ENCODE results near the gene SLC8B1.

The SLC8B1 gene

GRCh38 chr12:113266106-113266895 lies 68.6 kb downstream of the SLC8B1 start:
- DNase-seq (ENCODE audit: low read depth) = no peak
- no peak for TF ChIP-seq CTCF (IDR thresholded peaks at IDR 0.05; ENCODE audit: low read depth, low read length, missing control alignments)
- no peak overlapping the region for H3K4me3 ChIP-seq (ENCODE audit: low read depth, low read length)
- in situ Hi-C loops (cut with HindIII; ENCODE audit: low sequenced_read_pairs) = no loop called here

- H3K4me3 ChIP-seq (ENCODE audit: low read depth, low read length) = no peak overlapping the region
- no peak for DNase-seq (ENCODE audit: low read depth)
- in situ Hi-C loops (cut with HindIII; ENCODE audit: low sequenced_read_pairs) = no loop called here
- no peak for TF ChIP-seq CTCF (IDR thresholded peaks at IDR 0.05; ENCODE audit: low read depth, low read length, missing control alignments)
Measured at GRCh38 chr12:113263431-113263963, 71.4 kb downstream of the SLC8B1 start.

GRCh38 chr12:113262710-113263109 lies 72.2 kb downstream of the SLC8B1 start:
- TF ChIP-seq CTCF (IDR thresholded peaks at IDR 0.05; ENCODE audit: low read depth, low read length, missing control alignments) = no peak
- DNase-seq (ENCODE audit: low read depth) = no peak
- in situ Hi-C loops (cut with HindIII; ENCODE audit: low sequenced_read_pairs) = no loop called here
- no peak overlapping the region for H3K4me3 ChIP-seq (ENCODE audit: low read depth, low read length)

- H3K4me3 ChIP-seq (ENCODE audit: low read depth, low read length) = no peak overlapping the region
- no peak for TF ChIP-seq CTCF (IDR thresholded peaks at IDR 0.05; ENCODE audit: low read depth, low read length, missing control alignments)
- in situ Hi-C loops (cut with HindIII; ENCODE audit: low sequenced_read_pairs) = no loop called here
- DNase-seq (ENCODE audit: low read depth) = no peak
Measured at GRCh38 chr12:113261847-113262470, 73.0 kb downstream of the SLC8B1 start.

GRCh38 chr12:113260636-113261300 lies 74.1 kb downstream of the SLC8B1 start:
- DNase-seq (ENCODE audit: low read depth) = no peak
- in situ Hi-C loops (cut with HindIII; ENCODE audit: low sequenced_read_pairs) = no loop called here
- no peak overlapping the region for H3K4me3 ChIP-seq (ENCODE audit: low read depth, low read length)
- TF ChIP-seq CTCF (IDR thresholded peaks at IDR 0.05; ENCODE audit: low read depth, low read length, missing control alignments) = no peak

- in situ Hi-C loops (cut with HindIII; ENCODE audit: low sequenced_read_pairs) = no loop called here
- TF ChIP-seq CTCF (IDR thresholded peaks at IDR 0.05; ENCODE audit: low read depth, low read length, missing control alignments) = no peak
- no peak overlapping the region for H3K4me3 ChIP-seq (ENCODE audit: low read depth, low read length)
- DNase-seq (ENCODE audit: low read depth) = no peak
Measured at GRCh38 chr12:113260127-113260526, 74.8 kb downstream of the SLC8B1 start.
